Fibroblast of the aortic adventitia (primary cell): ENCODE data around the gene ANKLE2. TPM values are rescaled to one million over a fixed set of nuclear protein-coding genes. Genes with fewer than 3 reads are reported as not detected.
A peak's percentile ranks its signal among the peaks of the same experiment; 100 is the strongest.
"Not testable (repeated sequence)": the region's sequence is repeated elsewhere in the genome, so short reads cannot be mapped to it uniquely, and the experiment has no call there.

ENCODE experiments used
- DNase-seq: peaks from one replicate; pipeline ENCODE4 v3.0.0-alpha.2; 2010; ENCODE audit warnings: low read depth
- H3K4me3 ChIP-seq: 2 replicates; pipeline ENCODE4 v1.5.1; 2011; ENCODE audit warnings: low read depth, mild to moderate bottlenecking, control low read depth, low read length, moderate library complexity
- total RNA-seq: library from RNA; depleted of rRNA; stranded (reverse); fragments of >200 nt; gene quantifications from 2 replicates; pipeline ENCODE4 v1.2.3, GENCODE V29; 2012; ENCODE audit warnings: low replicate concordance
- TF ChIP-seq, protein P1 (sequence below): IDR thresholded peaks from 2 replicates; pipeline ENCODE4 v1.5.1; 2011; ENCODE audit warnings: mild to moderate bottlenecking, low read length, control low read depth, inconsistent platforms; ENCODE audit not compliant: insufficient read depth

Gene ANKLE2
- total RNA-seq = 58.5 and 68.4 TPM in 2 replicates

DNA sequence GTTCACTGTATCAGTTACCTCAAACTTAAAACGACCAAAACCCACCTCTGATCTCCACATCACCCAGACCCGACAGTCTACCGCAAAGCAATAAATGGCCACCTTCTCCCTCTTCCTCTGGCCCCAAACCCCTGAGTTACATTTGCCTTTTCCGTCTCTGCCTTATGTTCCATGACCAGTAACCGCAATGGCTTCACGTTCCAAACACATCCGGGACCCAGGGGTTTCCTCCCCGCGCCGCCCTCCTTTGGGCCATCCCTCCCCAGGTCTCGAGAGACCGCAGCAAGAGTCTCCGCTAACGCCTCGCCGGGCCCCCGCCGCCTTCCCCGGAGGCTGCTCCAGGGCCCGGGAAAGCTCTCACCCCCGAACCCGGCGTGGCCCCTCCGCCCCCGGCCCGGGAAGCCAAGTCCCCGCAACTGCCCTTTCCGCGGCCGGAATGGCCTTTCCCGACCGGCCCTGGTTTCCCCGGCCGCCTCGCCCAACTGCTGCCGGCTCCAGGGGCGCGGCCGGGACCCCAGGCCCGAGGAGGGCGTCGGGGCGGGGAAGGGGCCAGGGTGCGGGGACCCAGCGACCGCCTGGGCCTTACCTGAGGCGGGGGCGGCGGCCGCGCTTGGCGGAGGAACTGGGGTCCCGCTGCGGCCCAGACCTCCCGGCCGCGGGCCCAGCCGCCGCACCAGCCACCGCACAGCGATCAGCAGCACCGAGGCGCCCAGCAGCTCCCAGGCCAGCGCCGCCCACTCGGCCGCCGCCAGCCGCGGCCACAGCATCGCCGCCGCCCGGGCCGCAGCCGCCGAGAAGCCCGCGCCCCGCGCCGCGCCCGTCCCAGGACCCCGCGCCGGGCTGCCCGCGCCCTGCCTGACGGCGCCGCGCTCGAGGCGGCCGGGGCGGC, at the start of gene ANKLE2:
Gene ANKLE2 (minus strand): TSS at position 801 of the 889 bp plus-strand sequence. CDS start 34 bp downstream, at position 767.
- DNase-seq = peak; percentile 57
- TF ChIP-seq, protein P1, sequence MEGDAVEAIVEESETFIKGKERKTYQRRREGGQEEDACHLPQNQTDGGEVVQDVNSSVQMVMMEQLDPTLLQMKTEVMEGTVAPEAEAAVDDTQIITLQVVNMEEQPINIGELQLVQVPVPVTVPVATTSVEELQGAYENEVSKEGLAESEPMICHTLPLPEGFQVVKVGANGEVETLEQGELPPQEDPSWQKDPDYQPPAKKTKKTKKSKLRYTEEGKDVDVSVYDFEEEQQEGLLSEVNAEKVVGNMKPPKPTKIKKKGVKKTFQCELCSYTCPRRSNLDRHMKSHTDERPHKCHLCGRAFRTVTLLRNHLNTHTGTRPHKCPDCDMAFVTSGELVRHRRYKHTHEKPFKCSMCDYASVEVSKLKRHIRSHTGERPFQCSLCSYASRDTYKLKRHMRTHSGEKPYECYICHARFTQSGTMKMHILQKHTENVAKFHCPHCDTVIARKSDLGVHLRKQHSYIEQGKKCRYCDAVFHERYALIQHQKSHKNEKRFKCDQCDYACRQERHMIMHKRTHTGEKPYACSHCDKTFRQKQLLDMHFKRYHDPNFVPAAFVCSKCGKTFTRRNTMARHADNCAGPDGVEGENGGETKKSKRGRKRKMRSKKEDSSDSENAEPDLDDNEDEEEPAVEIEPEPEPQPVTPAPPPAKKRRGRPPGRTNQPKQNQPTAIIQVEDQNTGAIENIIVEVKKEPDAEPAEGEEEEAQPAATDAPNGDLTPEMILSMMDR = no peak
- peak within 1 kb of the TSS; percentile 86 for H3K4me3 ChIP-seq

DNA sequence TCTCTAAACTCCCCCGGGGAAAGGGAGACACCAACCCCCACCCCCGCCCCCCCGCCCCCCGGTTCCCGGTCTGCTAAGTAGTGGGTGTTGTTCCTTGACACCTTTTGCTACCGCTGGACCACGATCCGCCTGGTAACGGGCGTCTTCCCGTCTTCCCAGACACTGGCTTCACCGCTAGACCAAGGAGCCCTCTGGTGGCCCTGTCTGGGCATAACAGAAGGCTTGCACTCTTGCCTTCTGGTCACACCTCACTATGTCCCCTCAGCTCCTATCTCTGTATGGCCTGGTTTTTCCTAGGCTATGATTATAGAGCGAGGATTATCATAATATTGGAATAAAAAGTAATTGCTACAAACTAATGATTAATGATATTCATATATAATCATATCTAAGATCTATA, 47.8 kb upstream of the ANKLE2 start:
- not testable (repeated sequence) for H3K4me3 ChIP-seq
- TF ChIP-seq, protein P1 = peak; percentile 49
- peak; percentile 13 for DNase-seq

DNA sequence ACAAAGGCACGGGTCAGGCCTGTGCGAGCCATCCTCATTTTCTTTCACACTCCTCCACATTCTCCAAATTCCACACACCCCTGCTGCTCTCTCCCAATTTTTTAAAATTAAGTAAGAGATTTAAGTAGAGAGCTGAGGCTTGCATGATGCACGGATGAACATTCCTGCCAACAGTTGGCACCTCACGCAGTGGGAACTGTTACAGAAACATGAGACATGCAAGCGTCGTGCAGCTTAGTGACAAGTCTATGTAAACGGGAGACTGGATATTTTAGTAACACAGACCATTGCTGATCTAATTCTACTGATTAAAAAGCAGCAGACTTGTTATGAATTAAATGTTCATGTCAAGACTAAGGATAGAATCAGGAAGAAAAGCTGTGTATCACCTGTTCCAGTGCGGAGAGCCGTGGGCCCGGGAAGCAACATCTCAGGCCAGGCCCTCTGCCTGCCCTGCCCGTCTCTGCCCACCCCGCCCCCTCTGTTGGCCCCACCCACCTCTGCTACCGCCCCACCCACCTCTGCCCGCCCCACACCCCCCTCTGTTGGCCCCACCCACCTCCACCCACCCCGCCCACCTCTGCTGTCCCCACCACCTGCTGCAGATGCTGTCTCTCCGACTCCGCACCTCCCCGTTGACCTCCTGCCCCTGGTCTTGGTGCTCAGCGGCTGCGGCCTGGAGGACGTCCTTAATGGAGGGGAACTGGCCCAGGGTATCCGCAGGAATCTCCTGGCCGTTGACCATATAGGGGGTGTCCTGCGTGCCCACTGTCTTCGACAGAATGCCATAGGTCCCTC, 45.9 kb upstream of the ANKLE2 start:
- no peak for DNase-seq
- H3K4me3 ChIP-seq = no peak overlapping the region
- TF ChIP-seq, protein P1 = no peak

DNA sequence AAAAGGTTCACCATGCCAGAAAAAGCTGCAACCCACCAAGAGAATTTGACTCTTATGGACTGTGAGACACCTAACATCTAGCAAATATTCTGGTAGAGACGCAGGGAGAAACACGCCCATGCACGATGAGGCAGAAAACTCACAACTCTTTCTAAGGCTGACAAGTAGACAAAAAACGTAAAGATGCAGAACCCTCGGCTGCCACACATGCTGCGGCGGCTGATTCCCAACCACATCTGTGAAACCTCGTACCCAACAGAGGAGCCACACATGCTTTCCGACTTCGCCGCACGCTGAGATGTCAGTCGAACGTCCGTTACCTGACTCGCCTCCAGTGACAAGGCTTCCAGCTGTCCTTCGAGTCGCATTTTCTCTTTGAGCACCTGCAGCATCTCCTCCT, 45.2 kb upstream of the ANKLE2 start:
- H3K4me3 ChIP-seq = no peak overlapping the region
- DNase-seq = no peak

DNA sequence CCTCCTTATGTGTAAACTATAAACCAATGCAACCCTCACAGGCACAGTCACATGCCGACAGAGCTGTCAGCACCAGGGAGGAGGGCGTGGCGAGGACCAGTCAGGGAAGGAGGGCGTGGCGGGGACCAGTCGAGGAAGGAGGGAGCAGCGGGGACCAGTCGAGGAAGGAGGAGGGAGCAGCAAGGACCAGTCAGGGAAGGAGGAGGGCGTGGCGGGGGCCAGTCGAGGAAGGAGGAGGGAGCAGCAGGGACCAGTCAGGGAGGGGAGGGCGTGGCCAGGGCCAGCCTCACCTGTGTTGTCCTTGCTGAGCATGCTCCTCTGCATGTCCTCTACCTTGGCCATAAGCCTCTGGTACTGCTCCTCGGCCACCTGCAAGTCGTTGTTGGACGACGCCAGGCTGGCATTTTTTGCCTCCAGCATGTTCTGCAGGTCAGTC, 42.8 kb upstream of the ANKLE2 start:
- DNase-seq = no peak
- TF ChIP-seq, protein P1 = no peak
- no peak overlapping the region for H3K4me3 ChIP-seq

More for the DNA sequence above, 45.2 kb upstream of the ANKLE2 start:
- TF ChIP-seq, protein P1 = no peak

DNA sequence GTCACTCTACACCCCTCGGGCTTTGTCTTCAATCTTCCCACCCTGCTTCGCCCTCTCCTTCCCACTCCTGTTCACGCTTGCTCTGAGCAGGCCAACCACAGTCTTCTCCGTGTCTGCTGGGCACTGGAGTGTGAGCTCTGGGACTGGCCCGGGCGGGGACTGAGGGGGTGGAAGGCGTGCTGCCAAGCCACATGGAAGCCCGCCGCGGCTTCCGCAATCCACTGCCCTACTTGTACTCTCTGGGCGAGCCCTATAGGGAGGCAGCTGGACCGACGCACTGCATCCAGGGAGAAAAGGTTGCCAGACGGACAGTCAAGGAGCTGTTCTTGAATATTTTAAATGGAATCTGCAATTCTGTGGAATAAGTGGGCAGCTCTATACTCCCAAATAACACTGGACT, 42.3 kb upstream of the ANKLE2 start:
- H3K4me3 ChIP-seq = no peak overlapping the region
- TF ChIP-seq, protein P1 = no peak
- peak; percentile 7 for DNase-seq
